Right renal cortex interstitium (tissue), 3 donors: Measurements from ENCODE around the gene ASCC3. TPM values are rescaled to one million over a fixed set of nuclear protein-coding genes. Genes with fewer than 3 reads are reported as not detected.
"Not testable (repeated sequence)": the region's sequence is repeated elsewhere in the genome, so short reads cannot be mapped to it uniquely, and the experiment has no call there.

Experiments
- DNase-seq, 3 donors: peaks; one replicate each; pipeline ENCODE4 v3.0.0-alpha.2; 2013; ENCODE audit warnings: low read depth in 3 of 3, low spot score in 2 of 3
- polyA plus RNA-seq, 3 donors: library from polyadenylated mRNA; unstranded; fragments of 120-200 nt; gene quantifications; one replicate each; pipeline ENCODE4 v1.2.1, GENCODE V29; 2013; ENCODE audit not compliant: insufficient read length in 3 of 3

Gene ASCC3
- polyA plus RNA-seq, 3 donors, result 25.1 to 29.1 (median 27.5) TPM

DNA sequence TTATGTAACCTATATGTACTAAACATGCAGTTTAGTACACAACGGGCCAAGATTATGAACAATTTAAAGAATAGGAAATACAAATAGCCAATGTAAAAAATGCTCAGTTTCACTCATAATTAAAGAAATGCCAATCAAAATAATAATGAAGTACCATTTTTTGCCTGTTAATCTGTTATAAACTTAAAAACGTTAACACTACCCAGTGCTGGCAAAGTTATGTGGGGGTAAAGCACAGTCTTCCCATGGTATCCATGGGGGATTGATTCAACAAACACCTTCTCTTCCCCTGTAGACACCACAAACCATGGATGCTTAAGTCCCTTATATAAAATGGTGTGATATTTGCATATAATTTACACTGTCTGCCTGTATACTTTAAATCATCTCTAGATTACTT lies 211.1 kb downstream of the ASCC3 start:
- DNase-seq, result no peak

DNA sequence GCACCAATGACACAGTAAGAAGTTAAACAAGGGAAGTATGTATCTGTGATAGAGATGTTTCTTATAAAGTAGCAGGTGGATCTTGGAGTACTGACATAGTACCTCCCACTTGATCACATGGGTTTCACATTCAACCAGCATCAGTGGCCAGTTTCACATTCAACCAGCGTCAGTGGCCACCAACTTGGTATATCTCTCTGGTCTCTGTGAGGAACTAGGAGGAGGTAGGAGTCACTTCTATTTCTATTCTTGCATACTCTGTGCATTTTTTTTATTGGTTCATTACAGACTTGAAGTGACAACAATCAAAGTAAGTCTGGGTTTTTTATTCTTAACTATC lies 216.1 kb downstream of the ASCC3 start:
- DNase-seq, result no peak

DNA sequence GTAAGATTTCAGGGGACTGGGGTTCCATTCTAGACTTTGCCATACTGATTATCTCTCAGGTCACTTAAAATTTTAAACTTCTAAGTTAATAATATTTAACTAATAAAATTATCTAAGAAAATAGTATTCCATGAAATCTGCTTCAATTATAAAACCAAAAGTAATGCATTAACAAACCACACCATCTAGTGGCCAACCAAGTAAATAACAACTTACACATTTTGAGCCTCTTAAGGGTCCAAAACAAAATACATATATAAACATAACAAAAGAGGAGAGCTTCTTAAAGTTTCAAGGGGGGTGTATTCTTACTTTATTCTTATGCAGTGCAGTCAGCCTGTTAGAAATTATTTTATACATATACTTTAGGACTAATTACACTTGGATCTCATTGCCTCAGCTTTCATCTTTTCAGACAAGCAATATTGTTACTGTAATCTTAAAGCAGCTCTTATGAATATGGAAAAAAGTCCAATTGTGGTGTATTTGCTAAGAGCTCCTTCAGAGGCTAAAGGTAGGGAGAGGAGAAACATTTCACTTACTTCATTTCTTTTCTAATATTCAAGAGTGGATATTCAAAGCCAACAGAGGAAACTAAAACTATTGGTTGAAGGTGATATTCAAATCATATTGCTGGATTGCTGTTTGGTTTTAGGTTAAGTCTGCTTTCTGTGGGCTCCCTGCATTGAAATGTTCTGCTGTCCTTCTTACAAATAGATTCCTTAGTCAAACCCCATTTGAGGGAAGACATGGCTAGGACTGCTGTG lies 216.7 kb downstream of the ASCC3 start:
- DNase-seq, result no peak

DNA sequence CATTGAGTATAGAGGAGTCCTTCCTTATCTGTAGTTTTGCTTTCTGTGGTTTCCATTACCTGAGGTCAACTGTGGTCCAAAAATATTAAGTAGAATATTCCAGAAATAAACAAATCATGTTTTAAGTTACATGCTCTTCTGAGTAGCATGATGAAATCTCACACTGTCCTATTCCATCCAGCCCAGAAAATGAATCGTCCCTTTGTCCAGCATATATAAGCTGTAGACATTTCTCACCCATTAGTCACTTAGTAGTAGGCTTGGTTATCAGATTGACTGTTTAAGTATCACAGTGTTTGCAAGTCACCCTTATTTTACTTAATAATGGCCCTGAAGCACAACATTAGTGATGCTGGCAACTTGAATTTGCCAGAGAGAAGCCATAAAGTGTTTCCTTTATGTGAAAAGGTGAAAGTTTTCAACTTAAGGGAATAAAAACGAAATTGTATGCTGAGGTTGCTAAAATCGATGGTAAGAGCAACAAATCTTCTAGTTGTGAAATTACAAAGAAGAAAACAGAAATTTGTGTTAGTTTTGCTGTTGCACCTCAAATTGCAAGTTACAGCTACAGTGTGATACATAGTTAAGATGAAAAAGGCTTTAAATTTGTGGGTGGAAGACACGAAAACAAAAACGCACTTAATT lies 217.8 kb downstream of the ASCC3 start:
- no peak for DNase-seq

DNA sequence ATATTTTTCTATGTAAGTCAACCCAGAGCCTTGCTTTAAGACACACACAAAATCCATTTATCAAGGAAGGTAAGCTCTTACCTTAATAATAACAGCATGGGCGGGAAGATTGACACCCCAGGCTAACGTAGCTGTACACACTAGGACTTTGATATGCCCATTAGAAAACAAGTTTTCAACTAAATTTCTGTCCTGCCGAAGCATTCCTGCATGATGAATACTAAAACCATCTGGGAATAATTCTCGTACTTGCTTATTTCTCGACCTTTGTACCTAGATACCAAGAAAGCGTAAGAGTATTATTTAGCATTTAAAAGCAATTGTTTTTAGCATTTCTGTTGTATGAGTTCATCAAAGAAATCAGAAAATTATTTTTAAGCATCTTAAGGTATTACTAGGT lies 218.9 kb downstream of the ASCC3 start:
- DNase-seq, result no peak

DNA sequence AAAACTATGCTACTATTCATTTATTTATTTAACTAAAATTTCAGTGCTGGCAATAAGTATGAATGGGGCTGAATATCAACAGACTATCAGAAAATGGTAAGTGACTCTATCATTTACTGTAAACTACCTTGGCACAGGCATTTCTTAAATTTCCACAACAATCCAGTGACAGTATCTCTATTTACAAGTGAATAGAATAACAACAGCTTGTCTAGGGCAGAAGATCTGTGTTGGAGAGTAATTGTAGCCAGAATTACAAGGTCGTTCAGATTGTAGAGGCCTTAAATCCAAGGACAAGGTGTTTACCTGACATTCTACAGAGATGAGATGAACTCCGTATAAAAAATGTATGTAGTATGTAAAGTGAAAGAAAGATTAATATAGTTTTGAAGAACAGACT lies 222.6 kb downstream of the ASCC3 start:
- DNase-seq, result no peak

DNA sequence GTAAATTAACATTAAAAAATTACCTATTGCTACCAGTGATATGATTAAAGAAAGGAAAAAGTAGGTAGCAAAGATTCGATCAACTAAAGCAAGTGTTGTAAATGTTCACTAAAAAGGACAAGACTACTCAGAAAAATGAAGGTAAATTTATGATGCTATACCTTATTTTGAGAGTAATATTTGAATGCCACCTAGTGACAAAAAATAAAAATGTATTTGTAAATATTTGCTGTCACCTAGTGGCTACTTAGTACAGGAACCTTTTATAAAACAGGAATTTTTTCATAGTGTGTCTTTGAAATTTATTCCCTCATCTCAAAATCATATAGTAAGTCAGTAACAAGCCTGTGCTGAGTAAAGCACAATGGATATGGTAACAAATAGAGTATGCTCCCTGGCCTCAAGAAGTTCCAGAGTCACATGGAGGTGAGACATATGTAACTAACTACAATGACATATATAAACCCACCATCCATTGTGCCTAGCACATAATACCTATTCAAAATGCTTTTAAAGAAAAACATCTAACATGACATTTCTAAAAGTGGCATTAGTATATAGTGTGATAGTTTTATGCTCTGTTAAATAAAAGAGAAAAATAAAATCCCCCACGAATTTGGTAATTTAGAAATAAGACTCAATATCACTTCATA lies 223.3 kb downstream of the ASCC3 start:
- no peak for DNase-seq

DNA sequence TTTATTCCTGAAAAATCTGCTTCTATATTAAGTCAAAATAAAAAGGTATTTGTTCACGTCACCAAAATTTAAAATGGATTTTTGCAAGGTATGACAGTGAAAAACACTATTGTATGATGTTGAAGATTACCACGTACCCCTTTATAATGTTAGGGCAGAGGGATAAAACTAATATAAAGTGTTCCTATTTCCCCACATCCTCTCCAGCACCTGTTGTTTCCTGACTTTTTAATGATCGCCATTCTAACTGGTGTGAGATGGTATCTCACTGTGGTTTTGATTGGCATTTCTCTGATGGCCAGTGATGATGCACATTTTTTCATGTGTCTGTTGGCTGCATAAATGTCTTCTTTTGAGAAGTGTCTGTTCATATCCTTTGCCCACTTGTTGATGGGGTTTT lies 240.0 kb downstream of the ASCC3 start:
- not testable (repeated sequence) for DNase-seq

DNA sequence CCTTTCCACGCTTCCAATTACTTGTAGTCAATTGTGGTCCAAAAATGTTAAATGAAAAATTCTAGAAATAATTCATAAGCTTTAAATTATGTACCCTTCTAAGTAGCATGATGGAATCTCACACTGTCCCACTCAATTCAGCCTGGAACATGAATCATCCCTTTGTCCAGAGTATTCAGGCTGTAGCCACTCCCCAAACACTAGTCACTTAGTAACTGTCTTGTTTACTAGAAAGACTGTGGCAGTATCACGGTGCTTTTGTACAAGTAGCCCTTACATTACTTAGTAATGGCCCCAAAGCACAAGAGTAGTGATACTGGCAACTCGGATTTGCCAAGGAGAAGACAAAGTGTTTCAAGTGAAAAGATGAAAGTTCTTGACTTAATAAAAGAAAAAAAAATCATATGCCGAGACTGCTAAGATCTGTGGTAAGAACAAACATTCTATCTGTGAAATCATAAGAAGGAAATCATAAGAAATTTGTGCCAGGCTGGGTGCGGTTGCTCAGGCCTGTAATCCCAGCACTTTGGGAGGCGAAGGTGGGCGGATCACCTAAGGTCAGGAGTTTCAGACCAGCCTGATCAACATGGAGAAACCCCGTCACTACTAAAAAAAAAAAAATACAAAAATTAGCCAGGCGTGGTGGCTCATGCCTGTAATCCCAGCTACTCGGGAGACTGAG lies 247.9 kb downstream of the ASCC3 start:
- DNase-seq, result no peak

DNA sequence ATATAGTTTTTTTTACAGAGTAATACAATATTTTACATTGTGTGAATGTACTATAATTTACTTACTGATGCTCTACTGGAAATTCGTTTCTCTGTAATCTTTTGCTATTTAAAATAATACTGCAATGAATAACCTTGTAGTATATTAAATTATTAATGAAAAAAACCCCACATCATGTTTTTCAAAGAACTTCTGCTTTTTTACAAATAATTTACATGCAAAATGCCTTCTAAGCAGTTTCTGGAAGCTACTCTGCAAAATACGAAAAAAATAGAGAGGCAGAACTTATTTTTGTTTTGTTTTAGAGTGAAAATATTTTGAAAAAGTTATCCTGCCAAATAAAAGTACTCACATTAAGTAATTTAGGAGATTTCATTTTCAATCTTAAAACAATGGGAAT lies 250.6 kb downstream of the ASCC3 start:
- DNase-seq, result no peak

DNA sequence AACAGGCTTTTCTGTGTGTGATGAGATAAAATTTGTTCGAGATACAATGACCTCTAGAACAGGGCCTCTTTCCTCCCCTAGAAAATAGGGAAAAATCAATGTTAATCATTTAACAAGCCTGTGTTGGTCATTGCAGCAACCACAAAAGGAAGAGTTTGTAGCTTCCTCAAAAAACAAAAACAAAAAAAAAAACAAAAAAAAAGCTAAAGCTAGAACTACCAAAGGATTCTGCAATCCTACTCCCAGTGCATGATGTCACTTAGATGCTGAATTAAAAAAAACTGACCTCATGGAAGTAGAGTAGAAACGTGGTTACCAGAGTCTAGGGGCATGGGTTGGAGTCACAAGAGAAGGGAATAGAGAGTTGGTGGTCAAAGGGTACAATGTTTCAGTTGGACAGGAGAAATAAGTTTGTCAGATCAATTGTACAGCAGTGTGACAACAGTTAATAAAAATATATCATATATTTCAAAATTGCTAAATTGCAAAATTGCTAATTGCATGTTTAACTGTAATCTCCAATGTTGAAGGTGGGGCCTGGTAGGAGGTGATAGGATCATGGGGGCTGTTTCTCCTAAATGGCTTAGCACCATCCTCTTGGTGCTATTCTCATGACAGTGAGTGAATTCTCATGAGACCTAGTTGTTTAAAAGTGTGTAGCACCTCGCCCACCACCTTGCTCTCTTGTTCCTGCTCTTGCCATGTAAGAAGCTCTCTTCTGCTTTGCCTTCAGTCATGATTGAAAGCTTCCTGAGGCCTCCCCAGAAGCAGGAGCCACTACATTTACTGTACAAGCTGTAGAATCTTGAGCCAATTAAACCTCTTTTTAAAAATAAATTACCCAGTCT lies 253.0 kb downstream of the ASCC3 start:
- no peak for DNase-seq

DNA sequence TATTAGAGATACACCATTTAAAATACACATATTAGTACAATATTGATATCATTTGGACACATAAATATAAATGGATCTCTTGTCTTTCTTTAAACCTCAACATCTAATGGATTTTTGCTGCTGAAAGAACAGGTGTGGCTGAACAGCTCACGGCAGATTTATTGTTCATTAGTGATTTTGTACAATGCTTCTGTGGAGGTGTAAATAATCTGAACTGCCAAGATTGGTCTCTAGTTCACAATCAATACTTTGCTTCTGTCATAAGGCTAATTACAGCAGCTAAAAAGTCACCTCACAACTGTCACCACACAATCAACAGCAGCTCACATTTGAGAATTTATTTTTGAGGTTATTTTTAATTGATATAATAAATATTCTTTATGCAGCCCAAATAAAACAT lies 254.4 kb downstream of the ASCC3 start:
- DNase-seq, result no peak

DNA sequence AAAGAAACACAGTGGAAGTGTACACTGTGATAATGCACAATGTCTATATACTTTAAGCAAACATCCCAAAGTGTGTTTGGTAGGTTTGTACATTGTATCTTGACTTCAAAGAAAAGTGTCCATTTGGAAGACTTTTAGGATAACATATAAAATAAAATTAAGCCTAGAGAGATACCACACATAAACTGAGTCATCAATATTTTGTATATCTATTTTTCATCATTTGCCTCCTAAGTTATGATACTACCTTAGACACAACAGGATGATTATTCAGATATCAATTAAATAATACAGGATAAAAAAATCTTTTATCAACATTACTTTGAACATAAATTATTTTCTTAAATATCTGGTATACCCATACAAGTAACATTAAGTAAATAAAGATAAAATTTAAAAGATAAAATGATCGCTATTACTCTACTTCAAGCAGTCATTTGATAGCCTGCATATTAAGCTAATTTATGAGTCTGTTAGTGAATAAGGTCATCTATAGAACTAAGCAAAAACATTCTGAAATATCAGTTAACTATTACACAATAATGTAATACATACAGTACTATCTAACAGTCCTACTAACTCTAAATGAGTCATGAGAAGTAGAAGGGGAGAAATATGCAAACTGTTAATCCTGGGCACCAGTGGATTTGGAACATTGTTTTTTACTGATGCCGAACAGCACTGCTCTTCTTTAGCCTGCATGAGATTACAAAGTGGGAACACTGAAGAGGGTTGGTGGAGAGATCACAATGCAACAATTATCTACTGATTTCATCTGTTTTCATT lies 258.0 kb downstream of the ASCC3 start:
- DNase-seq, result no peak

DNA sequence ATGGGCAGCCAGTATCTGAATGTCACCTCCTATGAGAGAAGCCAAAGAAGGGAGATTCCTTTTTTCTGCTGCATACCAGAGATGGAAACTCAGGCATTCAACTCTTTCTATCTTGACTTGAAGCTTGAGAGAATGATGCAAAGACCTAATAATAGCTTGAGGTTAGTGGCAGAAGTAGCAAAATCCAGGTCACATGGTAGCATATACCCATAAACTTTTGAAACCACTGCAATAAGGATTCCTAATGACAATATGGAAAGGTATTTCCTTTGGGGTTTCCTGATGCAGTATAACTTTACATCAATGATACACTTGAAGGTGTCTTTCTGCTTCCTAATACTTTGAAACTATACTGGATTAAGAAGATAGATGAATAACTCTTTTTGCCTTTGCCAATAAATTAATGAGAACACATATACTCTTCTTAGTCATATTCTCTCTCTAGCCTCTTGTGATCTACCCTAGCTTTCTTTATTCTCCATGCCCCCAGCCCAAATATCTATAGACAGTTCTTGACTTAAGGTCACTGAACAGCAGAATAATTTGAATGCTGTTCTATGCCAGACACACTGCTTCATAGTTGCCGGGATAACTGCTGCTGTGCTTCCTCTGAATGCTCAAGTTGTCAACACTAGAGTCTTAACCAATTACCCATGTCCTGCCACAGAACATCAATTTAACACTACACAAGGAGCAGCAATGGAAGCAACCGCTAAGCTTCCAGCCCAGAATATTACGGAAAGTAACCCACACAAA lies 260.9 kb downstream of the ASCC3 start:
- DNase-seq, result no peak

DNA sequence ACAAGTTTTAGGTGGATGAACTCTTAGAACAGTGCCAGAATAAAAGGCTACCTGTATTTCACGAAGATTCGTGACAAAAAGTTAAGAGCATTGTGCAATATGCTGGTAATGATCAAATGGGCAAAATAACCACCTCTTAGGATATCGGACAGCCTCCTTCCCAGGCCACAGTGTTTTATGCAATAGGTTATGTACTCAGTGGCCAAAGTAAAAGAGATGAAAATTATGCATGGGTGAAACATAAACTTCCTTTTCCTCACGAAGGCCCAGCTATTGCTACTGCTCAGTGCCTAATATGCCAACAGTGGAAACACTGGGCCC lies 262.8 kb downstream of the ASCC3 start:
- DNase-seq, result no peak

DNA sequence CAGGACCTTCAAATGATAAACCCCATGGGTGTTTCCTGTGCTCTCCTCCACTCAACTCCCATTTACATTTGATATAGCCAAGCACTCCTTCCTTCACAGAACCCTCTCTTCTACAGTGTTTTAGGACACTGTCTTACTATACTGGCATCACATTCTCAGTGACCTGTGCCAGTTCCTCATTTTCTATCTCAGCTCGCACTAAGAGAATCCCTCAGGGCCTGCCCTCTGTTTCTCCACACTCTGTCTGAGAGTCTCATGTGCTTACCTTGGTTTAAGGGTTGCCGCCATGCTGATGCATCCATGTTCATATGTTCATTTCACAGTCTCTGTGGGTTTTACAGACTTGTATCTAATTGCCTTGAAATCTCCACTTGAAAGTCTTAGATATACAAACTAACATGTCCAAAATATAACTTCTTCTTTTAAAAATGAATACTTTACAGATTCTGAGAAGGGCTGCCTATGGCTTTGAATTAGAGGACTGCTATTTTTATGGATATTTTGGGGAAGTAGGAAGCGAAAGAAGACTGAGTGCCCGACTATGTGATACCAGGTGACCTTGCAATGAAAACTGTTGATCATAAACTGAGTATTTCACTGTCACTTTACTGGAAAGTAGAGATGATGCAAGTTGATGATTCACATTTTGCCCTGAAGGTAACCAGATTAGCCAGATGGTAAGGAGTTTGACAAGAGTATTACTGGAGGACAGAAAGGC lies 263.3 kb downstream of the ASCC3 start:
- no peak for DNase-seq

DNA sequence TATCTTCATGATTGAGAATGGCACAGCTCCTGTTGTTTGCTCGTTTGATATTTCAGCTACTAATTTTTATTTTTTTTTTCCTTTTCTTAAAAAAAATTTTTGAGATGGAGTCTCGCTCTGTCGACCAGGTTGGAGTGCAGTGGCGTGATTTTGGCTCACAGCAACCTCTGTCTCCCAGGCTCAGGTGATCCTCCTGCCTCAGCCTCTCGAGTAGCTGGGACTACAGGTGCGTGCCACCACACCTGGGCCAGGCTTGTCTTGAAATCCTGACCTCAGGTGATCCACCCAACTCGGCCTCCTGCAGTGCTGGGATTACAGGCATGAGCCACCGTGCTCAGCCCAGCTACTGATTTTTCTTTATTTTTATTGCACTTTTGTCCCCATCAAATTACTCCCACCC lies 266.2 kb downstream of the ASCC3 start:
- no peak for DNase-seq

DNA sequence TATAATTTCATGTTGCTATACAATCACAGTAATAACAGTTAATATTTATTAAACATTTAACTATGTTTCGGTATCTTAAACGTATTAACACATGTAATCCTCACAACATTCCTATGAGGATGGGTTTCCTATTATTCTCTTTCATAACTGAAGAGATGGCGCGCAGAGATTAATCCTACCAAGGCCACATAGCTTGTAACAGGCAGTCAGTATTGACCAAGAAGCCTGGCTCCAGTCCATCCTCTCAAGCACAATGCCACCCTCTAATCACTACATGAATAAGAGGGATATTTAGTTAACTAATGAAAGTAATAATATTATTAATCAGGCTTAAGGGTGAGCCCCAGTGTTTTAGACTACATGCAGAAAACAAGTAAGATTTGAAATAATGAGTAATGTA lies 266.7 kb downstream of the ASCC3 start:
- DNase-seq, result no peak

DNA sequence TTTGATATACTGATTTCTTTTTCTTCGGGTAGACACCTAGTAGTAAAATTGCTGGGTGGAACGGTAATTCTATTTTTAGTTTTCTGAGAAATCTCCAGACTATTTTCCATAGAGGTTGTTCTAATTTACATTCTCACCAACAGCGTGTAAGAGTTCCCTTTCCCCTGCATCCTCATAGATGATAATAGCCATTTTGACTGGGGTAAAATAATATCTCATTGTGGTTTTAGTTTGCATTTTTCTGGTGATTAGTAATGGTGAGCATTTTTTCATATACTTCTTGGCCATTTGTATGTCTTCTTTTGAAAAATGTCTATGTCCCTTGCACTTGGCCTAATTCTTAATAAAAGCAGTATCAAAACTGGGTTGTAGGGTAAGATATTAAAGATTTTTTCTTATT lies 267.5 kb downstream of the ASCC3 start:
- no peak for DNase-seq
